NCI-H2107 treated with DMSO at 0.1 percent for 48 hours (cell line): ENCODE measurements around the gene CASP3.

Experiments used
- DNase-seq: peaks from one replicate; lab custom pipeline; 2025; ENCODE audit not compliant: unreplicated experiment; lab: John Stamatoyannopoulos, UW

CASP3 gene

GRCh38 chr4:184649026-184649970 is at the start of gene CASP3, which contains the start of gene PRIMPOL:
TSS of gene CASP3 (minus strand) at chr4:184649447. CDS start at chr4:184638453, 10,994 bp downstream.
TSS of gene PRIMPOL (plus strand) at chr4:184649738. CDS start at chr4:184657141, 7,403 bp downstream.
- DNase-seq: peak; percentile 87

- DNase-seq: no peak
These were observed 48.7 kb upstream of the CASP3 start for GRCh38 chr4:184697956-184698355.

DNA sequence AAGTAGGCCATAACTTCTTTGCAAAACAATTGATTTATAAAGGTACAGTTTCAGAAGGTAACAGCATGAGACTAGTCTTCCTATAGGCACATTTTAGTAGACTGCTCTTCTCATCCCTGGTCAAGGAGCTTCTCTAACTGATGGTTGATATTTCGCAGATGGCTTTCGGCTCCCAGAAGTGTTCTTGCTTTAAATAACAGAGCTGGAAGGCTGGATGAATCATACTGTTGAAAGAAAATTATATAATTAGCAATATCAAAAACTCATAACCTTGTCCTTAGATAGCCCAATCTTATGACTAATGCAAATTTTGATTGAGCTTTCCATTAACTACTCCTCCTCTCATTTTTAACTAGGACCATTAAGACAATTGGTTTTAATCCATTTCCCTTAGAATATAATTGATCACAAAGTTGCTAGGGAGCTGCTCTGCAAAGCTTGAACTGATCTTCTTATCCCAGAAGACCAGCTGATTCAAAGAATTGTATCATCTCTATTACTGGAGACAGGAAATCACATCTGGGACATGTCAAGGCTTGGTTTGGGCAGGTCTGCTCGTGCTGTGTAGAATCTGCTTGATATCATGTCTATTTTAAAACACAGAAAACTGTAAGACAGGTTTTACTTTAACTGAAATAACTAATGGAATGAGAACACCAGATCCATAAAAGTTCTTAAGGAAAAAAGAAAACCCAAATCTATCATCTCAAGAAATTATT is 46.1 kb upstream of the CASP3 start:
- DNase-seq: no peak

DNA sequence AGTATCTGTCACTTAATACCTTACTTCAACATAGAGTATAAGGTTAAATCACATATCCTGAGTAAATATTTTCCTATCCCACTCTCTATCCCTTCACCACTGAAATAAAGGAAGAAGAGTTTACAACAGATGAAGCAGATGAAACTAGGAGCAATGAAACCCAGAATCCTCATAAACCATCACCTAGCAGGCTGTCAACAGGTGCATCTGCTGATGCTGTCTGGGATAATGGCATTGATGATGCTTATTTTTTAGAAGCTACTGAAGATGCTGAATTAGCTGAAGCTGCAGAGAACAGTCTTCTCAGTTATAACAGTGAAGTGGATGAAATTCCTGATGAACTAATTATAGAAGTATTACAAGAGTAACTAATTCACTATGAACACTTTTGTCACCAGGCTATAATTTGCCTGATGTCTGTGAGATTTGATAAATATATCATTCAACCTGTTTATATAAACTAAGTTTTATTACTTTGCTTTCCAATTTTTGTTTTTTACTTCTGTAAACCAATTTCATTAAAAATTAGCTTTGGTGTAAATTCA is 45.2 kb upstream of the CASP3 start:
- no peak for DNase-seq

- DNase-seq: no peak
These were observed 43.8 kb upstream of the CASP3 start for GRCh38 chr4:184693056-184693455.

DNA sequence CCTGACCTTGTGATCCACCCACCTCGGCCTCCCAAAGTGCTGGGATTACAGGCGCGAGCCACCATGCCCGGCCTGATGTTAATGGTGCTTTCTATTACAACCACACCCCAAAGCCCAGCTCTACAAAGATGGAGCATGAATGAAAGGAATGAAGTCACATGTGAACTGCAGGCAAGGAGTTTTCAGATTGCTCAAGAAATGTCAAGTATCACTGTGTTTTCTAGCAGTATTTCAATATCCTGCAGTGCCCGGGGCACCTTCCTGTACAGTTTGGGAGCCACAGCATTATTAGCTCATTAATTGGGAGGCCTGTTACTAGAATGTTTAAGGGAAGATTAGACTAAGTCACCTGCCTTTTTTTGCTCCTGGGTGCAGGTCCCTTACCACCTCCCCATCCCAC is 40.4 kb upstream of the CASP3 start:
- DNase-seq: no peak

DNA sequence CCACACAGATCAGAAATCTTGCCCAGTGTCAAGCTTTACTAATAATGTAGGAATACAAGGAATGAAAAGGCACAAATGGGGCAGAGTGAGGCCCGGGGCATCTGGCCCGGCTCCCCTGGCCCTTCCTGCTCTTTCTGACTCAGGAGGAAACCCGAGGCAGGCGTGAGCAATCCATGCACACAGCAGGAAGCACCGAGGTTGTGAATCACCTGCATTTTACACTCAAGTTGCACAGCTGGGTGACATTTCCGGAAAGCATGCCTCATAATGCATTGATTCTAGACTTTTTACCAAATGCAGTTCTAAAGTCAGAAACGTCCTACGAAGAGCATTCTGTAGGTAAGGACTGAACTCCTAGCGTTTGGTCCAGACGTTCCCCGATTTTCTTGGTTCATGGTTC is 39.2 kb upstream of the CASP3 start:
- peak; percentile 1 for DNase-seq

DNA sequence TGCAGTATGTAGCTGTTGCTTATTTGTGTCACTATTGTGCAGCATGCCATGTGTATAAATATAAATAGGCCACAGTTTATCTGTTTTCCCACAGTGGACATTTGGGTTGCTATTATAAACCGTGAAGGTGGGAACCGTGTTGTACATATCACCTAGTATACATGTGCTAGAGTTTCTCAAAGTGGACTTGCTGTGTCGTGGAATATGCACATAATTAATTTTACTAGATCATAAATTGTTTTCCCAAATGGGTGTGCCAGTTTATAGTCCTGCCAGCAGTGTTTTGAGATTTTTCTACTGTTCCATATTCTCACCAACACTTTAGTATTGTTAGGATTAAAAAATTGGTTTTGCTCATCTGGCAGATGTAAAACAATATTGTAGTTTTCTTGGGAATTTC is 38.8 kb upstream of the CASP3 start:
- DNase-seq: no peak

DNA sequence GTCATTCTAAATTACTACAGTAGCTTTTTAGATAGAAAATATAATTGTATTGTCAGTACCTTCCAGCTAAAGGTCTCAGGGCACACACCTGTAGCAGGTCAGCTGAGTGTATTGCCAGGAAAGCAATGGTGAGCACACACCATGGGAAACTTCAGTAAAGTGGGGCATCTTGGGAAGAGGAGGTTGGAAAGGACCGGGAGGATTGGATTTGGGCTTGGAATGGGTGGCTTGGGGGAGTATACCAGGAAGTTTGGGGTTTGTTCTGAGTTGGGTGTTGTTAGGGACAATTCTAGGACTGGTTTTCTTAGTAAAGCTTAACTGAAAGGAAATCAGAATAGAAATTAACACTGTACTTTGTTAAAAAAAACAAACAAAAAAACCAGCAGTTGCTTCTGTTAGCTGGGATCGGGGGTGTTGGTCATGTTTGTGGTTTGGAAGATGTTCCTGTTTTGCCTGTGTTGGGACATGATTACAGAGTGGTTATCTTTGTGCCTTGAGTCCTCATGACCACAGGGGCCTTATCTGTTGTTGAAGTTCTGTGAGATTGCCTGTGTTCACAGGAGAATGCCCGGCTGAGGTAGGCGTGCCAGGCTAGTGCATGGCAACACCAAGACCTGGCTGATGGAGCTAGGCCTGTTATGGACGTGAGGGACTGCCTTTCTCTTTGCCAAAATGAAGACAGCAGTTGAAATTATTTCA is 35.4 kb upstream of the CASP3 start:
- no peak for DNase-seq

- no peak for DNase-seq
These were observed 32.7 kb upstream of the CASP3 start for GRCh38 chr4:184681916-184682315.

DNA sequence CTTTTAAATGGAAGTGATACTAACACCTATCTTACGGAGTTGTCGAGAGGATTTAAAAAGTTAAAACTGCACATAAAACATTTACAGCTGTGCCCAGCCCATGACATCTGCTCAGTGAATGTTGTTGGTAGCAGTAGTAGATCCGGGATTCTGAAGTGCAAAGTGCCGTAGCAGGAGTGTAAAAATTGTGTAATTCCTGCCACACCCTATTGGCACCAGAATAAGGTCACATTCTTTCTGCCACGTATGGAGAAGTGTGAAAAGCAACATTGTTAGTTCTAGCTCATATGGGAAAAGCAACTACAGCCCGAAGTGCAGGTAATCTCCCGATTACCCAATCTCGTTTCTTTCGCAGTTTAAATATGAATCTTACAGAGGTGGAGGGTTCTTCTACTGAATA is 31.5 kb upstream of the CASP3 start:
- no peak for DNase-seq

- DNase-seq: no peak
These were observed 26.7 kb upstream of the CASP3 start for GRCh38 chr4:184675821-184676492.

- no peak for DNase-seq
These were observed 25.8 kb upstream of the CASP3 start for GRCh38 chr4:184675018-184675417.

GRCh38 chr4:184674011-184674410 is 24.8 kb upstream of the CASP3 start:
- DNase-seq: no peak

DNA sequence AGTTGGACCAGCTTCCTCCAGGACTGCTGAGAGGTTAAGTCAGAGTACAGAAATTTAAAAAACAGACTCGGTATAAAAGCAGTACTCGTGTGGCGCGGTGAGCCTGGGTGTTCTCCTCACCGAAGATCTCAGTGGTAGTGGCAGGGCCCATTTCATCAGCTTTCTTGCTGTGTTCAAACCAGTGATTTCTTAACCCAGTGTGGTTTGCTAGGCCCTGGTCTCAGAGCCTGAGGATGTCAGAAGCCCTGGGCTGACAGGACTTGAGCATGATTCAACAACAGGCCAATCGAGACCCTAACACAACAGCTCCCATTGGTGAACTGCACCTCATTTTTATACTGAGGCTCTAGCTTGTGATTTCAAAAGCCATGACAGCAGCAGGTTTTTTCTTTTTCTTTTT is 23.5 kb upstream of the CASP3 start:
- no peak for DNase-seq

- no peak for DNase-seq
These were observed 21.9 kb upstream of the CASP3 start for GRCh38 chr4:184671101-184671500.

DNA sequence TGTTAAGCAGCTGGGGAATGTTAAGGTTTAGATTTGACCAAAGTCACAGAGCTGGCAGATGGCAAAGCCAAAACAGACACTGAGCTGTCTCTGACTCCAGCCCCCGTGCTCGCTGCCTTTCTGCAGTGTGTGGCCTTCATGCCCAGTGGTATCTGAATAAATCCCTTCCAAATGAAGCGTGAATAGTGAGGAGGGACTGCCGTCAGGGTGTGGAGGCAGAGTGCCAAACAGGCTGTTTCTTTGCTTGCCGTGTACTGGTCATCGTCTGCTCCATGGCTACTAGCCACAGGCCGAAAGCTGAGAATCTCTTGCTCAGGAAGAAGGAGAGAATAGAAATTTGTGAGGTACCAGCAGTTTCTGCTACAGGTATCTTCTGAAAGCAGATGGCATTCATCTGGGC is 20.0 kb upstream of the CASP3 start:
- DNase-seq: no peak

- DNase-seq: no peak
These were observed 19.4 kb upstream of the CASP3 start for GRCh38 chr4:184668511-184669114.

DNA sequence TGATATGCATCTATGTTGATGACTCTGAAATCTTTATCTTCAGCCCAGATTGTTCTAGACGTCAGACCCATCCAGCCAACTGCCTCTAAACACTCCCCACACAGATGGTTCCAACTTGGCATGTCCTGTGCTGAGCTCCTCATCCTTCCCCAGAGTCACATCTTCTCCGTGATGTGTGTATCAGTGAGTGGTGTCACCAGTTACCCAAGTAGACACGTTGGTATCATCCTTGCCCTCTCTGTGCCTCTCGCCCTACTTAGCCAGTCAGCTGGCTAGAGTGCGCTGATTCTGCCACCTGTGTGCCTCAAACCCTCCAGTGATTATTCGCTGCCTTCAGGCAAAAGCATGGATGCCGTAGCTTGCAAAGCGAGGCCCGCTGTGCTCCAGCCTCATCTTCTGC is 18.8 kb upstream of the CASP3 start:
- DNase-seq: no peak

DNA sequence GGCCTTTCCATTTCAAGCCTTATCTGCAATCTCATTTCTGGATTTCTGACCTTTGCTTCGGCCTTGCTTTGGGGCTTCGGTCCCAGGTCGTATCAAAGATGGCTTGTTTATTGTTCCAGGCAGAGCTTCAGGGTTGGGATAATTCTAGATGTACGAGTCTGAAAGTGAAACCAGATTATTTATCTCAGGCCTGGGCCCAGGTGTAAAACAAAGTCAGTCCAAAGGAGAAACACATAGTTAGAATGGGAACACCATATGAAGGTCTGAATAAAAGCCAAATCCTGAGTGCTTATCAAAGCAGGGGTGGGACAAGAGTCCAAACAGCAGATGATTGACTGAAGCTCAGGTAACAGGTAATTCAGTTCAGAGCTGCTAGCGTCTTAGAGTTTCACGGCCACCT is 17.4 kb upstream of the CASP3 start:
- DNase-seq: no peak
